CD4-positive, alpha-beta T cell treated with Interleukin-21 for 1 hour (primary cell): ENCODE results near the gene PDE8A.

Experiments
- DNase-seq: peaks from one replicate; pipeline ENCODE4 v3.0.0-alpha.2; 2020

Gene PDE8A

GRCh38 chr15:85097250-85097649 is 115.6 kb downstream of the PDE8A start:
- no peak for DNase-seq

- no peak for DNase-seq
Observed at GRCh38 chr15:85097725-85098124, 116.1 kb downstream of the PDE8A start.

- DNase-seq = no peak
Observed at GRCh38 chr15:85099195-85099803, 117.6 kb downstream of the PDE8A start.

- DNase-seq = peak; percentile 37
Observed at GRCh38 chr15:85100186-85100937, 118.7 kb downstream of the PDE8A start.

- DNase-seq = no peak
Observed at GRCh38 chr15:85104584-85104983, 122.9 kb downstream of the PDE8A start.

- DNase-seq = no peak
Observed at GRCh38 chr15:85108136-85108535, 126.5 kb downstream of the PDE8A start.

- DNase-seq = no peak
Observed at GRCh38 chr15:85109333-85109732, 127.7 kb downstream of the PDE8A start.

GRCh38 chr15:85112997-85113396 is 131.3 kb downstream of the PDE8A start:
- no peak for DNase-seq

- DNase-seq = no peak
Observed at GRCh38 chr15:85114886-85115285, 133.2 kb downstream of the PDE8A start.

- DNase-seq = no peak
Observed at GRCh38 chr15:85116066-85116465, 134.4 kb downstream of the PDE8A start.

GRCh38 chr15:85116494-85116893 is 134.8 kb downstream of the PDE8A start:
- DNase-seq = no peak

GRCh38 chr15:85116925-85117646 is 135.4 kb downstream of the PDE8A start:
- no peak for DNase-seq

GRCh38 chr15:85118173-85118572 is 136.5 kb downstream of the PDE8A start:
- DNase-seq = no peak

GRCh38 chr15:85118581-85118980 is 136.9 kb downstream of the PDE8A start:
- DNase-seq = no peak

- DNase-seq = no peak
Observed at GRCh38 chr15:85120351-85121113, 138.9 kb downstream of the PDE8A start.

- DNase-seq = no peak
Observed at GRCh38 chr15:85124173-85124572, 142.5 kb downstream of the PDE8A start.

GRCh38 chr15:85125056-85125661 is 143.5 kb downstream of the PDE8A start:
- DNase-seq = no peak

- no peak for DNase-seq
Observed at GRCh38 chr15:85128621-85129020, 147.0 kb downstream of the PDE8A start.

GRCh38 chr15:85129881-85130280 is 148.2 kb downstream of the PDE8A start:
- DNase-seq = no peak

GRCh38 chr15:85131915-85132314 is 150.3 kb downstream of the PDE8A start:
- DNase-seq = no peak

- no peak for DNase-seq
Observed at GRCh38 chr15:85133709-85134108, 152.1 kb downstream of the PDE8A start.

GRCh38 chr15:85137489-85138168 is 156.0 kb downstream of the PDE8A start:
- DNase-seq = no peak
